GOT3 (cell line): Measurements from ENCODE around the gene ETFBKMT.

Experiments
- DNase-seq: peaks from one replicate; lab custom pipeline; 2025; ENCODE audit warnings: mixed read lengths; lab: John Stamatoyannopoulos, UW

Gene ETFBKMT

GRCh38 chr12:31659087-31659942 is at the start of gene ETFBKMT:
Gene ETFBKMT (plus strand): TSS chr12:31659688. CDS start chr12:31661954, 2,266 bp downstream.
- peak; percentile 79 for DNase-seq

GRCh38 chr12:31612819-31613218 is 46.7 kb upstream of the ETFBKMT start:
- no peak for DNase-seq

GRCh38 chr12:31618228-31619025 is 41.1 kb upstream of the ETFBKMT start:
- DNase-seq: no peak

GRCh38 chr12:31620311-31620710 is 39.2 kb upstream of the ETFBKMT start:
- no peak for DNase-seq

GRCh38 chr12:31622038-31622437 is 37.5 kb upstream of the ETFBKMT start:
- no peak for DNase-seq

- DNase-seq: no peak
These were observed 33.1 kb upstream of the ETFBKMT start for GRCh38 chr12:31626270-31626995.

GRCh38 chr12:31627456-31628054 is 31.9 kb upstream of the ETFBKMT start:
- no peak for DNase-seq

- DNase-seq: no peak
These were observed 29.4 kb upstream of the ETFBKMT start for GRCh38 chr12:31629756-31630732.

- DNase-seq: no peak
These were observed 28.3 kb upstream of the ETFBKMT start for GRCh38 chr12:31631023-31631724.

GRCh38 chr12:31631809-31632208 is 27.7 kb upstream of the ETFBKMT start:
- no peak for DNase-seq

GRCh38 chr12:31633464-31633863 is 26.0 kb upstream of the ETFBKMT start:
- DNase-seq: no peak

GRCh38 chr12:31634620-31635019 is 24.9 kb upstream of the ETFBKMT start:
- no peak for DNase-seq

- DNase-seq: no peak
These were observed 17.9 kb upstream of the ETFBKMT start for GRCh38 chr12:31641509-31642090.

- no peak for DNase-seq
These were observed 15.0 kb upstream of the ETFBKMT start for GRCh38 chr12:31644536-31644935.

- DNase-seq: no peak
These were observed 13.6 kb upstream of the ETFBKMT start for GRCh38 chr12:31645924-31646323.

GRCh38 chr12:31647086-31647491 is 12.4 kb upstream of the ETFBKMT start:
- DNase-seq: no peak

- no peak for DNase-seq
These were observed 8.6 kb upstream of the ETFBKMT start for GRCh38 chr12:31650918-31651317.

- DNase-seq: no peak
These were observed 7.5 kb upstream of the ETFBKMT start for GRCh38 chr12:31651893-31652521.

GRCh38 chr12:31655208-31655607 is 4.3 kb upstream of the ETFBKMT start:
- DNase-seq: no peak
